ENCODE data around the gene GABRA5.

GABRA5 gene

DNA sequence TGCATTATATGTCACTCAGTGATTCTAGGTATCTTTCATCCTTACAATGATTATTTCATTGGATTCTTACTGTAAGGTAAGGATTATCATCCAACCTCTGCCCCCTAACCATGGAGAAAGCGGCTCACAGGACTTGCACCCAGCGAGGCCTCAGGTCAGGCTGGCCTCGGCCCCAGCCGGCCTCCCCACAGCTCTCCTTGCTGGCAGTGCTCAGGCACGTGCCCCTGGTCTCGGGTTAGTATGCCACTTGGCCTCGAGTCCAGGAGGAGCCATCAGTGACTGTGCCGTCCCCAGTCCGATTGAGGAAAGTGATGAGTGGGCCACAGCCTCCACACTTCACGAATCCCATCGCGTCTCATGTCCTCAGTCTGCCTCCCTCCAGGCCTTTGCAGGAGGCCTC is 68.5 kb downstream of the GABRA5 start:
- Mint-ChIP-seq H3K27me3 (ENCODE audit: low read depth, poor library complexity) (peaks cover 11% of the 10 kb centered on the region), H3K36me3 (ENCODE audit: low read depth) (no peaks in the 10 kb centered on the region), H3K27ac (no peak overlapping the region), H3K9me3 (peaks cover 5% of the 10 kb centered on the region), H3K4me3 (no peak overlapping the region), H3K4me1 (peaks cover 28% of the 10 kb centered on the region)
- TF ChIP-seq, protein P1, sequence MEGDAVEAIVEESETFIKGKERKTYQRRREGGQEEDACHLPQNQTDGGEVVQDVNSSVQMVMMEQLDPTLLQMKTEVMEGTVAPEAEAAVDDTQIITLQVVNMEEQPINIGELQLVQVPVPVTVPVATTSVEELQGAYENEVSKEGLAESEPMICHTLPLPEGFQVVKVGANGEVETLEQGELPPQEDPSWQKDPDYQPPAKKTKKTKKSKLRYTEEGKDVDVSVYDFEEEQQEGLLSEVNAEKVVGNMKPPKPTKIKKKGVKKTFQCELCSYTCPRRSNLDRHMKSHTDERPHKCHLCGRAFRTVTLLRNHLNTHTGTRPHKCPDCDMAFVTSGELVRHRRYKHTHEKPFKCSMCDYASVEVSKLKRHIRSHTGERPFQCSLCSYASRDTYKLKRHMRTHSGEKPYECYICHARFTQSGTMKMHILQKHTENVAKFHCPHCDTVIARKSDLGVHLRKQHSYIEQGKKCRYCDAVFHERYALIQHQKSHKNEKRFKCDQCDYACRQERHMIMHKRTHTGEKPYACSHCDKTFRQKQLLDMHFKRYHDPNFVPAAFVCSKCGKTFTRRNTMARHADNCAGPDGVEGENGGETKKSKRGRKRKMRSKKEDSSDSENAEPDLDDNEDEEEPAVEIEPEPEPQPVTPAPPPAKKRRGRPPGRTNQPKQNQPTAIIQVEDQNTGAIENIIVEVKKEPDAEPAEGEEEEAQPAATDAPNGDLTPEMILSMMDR (IDR thresholded peaks at IDR 0.05): no peak
- no peak for DNase-seq

DNA sequence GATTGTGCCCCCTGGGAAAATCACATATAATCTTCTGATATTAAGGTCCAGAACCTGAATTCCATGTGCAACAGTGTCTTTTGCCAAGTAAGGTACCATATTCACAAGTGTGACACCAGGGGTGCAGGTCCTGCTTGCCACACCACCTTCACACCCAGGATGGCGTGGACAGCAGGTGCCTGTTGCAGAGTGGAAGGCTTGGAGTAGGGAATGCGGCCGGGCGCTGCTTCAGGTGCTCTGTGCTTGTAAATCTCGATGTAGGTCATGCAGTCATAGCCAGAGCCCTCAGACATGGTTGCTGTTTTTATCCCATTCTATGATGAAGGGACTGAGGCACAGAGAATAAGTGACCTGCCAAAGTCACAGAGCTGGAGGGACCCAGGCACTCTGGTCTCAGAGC is 69.6 kb downstream of the GABRA5 start:
- TF ChIP-seq, protein P1 (IDR thresholded peaks at IDR 0.05): no peak
- DNase-seq: no peak
- Mint-ChIP-seq H3K27me3 (ENCODE audit: low read depth, poor library complexity) (peaks cover 5% of the 10 kb centered on the region), H3K36me3 (ENCODE audit: low read depth) (no peaks in the 10 kb centered on the region), H3K4me1 (peaks cover 36% of the 10 kb centered on the region), H3K4me3 (no peak overlapping the region), H3K9me3 (peaks cover 4% of the 10 kb centered on the region), H3K27ac (no peak overlapping the region)

DNA sequence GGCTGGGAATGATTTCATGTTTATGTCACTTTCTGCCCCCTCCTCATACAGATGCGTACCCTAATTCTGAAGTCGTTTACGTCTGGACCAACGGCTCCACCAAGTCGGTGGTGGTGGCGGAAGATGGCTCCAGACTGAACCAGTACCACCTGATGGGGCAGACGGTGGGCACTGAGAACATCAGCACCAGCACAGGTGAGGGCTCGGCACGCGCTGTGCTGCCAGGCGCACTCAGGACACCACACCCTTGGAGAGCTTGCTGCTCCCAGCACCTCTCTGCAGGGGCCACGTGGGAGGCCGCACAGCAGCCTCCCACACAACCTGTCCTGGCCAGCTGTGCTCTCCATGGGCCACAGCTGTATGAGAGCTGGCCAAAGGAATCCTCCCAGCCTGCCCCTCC is 70.3 kb downstream of the GABRA5 start:
- TF ChIP-seq, protein P1 (IDR thresholded peaks at IDR 0.05): no peak
- Mint-ChIP-seq H3K27me3 (ENCODE audit: low read depth, poor library complexity) (peaks cover 5% of the 10 kb centered on the region), H3K9me3 (no peaks in the 10 kb centered on the region), H3K4me3 (no peak overlapping the region), H3K36me3 (ENCODE audit: low read depth) (no peaks in the 10 kb centered on the region), H3K4me1 (peaks cover 39% of the 10 kb centered on the region), H3K27ac (no peak overlapping the region)
- no peak for DNase-seq

DNA sequence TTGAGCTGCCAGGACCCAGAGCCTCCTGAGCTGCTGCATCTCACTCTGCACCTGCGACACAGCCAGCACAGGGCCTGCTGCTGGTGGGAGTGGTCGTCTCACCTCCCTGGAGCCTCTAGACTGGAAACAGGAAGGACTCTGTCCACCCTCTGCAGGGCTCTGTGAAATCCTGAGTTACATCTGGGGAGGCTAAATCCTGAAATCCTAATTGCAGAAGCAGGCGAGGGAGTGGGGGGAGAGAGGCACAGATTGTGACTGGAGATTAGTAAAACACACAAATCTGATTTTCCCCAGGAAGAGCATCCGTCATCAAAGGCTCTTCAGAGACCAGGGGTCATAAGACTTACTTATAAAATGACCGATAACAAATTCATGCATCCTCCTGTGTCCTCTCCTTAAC is 72.5 kb downstream of the GABRA5 start:
- Mint-ChIP-seq H3K27me3 (ENCODE audit: low read depth, poor library complexity) (peaks cover 5% of the 10 kb centered on the region), H3K4me3 (no peak overlapping the region), H3K9me3 (no peaks in the 10 kb centered on the region), H3K36me3 (ENCODE audit: low read depth) (no peaks in the 10 kb centered on the region), H3K27ac (no peak overlapping the region), H3K4me1 (peaks cover 60% of the 10 kb centered on the region)
- TF ChIP-seq, protein P1 (IDR thresholded peaks at IDR 0.05): no peak
- DNase-seq: no peak

DNA sequence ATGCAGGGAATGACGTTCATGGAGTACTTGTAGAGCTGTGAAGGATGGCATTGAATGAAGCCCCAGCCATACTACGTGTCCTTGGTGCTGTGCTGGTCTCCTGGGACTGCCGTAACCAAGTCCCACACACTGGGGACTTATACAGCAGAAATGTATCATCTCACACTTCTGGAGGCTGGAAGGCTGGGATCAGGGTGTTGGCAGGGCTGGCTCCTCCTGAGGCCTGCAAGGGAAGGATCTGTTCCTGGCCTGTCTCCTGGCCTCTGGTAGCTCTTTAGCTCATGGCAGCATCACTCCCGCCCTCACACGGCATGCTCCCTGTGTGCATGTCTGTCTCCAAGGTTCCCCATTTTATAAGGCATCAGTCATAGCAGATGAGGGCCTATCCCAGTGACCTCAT is 74.6 kb downstream of the GABRA5 start:
- H3K36me3 Mint-ChIP-seq (ENCODE audit: low read depth): no peaks in the 10 kb centered on the region
- peaks cover 12% of the 10 kb centered on the region for H3K27me3 Mint-ChIP-seq (ENCODE audit: low read depth, poor library complexity)
- no peaks in the 10 kb centered on the region for H3K9me3 Mint-ChIP-seq
- H3K4me1 Mint-ChIP-seq: peaks cover 73% of the 10 kb centered on the region
- DNase-seq: no peak
- TF ChIP-seq, protein P1 (IDR thresholded peaks at IDR 0.05): no peak
- H3K4me3 Mint-ChIP-seq: no peak overlapping the region
- no peak overlapping the region for H3K27ac Mint-ChIP-seq

DNA sequence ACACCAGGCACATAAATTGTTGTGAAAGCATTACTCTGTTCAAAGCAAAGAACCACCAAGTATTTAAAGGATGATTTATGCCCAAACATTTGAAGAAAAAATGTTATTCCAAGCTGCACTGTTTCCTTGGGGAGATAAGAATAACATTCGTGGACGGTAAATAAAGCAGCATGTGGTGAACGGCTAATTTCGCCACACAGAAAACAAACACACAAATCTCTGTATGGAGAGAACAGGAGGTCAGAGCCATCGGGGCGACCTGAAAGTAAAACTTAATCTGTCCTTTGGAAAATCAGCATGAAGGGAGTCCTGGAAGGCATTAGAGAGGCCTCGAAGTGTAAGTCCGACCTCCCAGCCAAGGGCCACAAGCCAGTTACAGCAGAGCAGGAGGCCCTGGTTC is 77.0 kb downstream of the GABRA5 start:
- Mint-ChIP-seq H3K27ac (peak overlapping the region; percentile 95), H3K36me3 (ENCODE audit: low read depth) (no peaks in the 10 kb centered on the region), H3K27me3 (ENCODE audit: low read depth, poor library complexity) (peaks cover 7% of the 10 kb centered on the region), H3K4me3 (peak overlapping the region; percentile 12), H3K4me1 (peaks cover 67% of the 10 kb centered on the region), H3K9me3 (no peaks in the 10 kb centered on the region)
- TF ChIP-seq, protein P1 (IDR thresholded peaks at IDR 0.05): no peak
- no peak for DNase-seq

Measured in nephron progenitor cell (in vitro differentiated cells).